ENCODE data around the gene HAUS7.

HAUS7 gene

DNA sequence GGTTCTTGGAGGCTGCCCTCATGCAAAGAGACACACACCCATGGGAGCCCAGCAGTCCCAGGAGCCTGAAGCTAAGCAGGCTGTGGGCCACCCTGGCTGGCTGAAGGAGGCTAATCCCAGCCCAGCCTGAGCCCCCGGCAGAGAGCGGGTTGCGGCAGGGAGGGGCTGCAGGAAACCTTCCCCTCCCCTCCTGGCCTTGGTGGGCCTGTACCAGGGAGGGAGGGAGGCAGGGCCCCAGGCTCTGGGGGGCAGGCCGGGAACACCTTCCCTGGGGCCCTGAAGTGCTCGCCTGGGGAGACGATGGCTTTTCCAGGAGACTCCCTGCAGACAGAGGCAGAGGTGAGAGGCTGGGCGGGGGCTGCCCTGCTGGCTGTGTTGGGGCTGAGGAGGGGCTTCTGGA is 28.1 kb upstream of the HAUS7 start:
- no peak for DNase-seq

DNA sequence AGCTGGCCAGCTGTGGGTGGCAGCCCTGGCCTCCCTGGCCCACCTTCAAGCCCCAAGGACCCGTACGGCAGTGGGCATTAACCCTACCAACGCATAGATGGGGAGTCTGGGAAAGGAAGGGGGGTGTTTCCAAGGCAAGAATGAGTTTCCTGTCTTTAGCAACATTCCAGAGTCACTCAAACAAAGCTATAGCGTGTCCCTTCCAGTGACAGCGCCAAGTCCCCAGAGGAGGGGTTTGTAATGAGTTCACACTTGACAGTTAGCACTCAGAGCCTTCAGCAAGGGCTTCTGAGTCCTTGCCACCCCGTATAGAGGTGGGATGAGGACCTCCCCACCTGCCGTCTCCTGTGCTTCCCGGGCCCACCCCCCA is 26.2 kb upstream of the HAUS7 start:
- DNase-seq: no peak

DNA sequence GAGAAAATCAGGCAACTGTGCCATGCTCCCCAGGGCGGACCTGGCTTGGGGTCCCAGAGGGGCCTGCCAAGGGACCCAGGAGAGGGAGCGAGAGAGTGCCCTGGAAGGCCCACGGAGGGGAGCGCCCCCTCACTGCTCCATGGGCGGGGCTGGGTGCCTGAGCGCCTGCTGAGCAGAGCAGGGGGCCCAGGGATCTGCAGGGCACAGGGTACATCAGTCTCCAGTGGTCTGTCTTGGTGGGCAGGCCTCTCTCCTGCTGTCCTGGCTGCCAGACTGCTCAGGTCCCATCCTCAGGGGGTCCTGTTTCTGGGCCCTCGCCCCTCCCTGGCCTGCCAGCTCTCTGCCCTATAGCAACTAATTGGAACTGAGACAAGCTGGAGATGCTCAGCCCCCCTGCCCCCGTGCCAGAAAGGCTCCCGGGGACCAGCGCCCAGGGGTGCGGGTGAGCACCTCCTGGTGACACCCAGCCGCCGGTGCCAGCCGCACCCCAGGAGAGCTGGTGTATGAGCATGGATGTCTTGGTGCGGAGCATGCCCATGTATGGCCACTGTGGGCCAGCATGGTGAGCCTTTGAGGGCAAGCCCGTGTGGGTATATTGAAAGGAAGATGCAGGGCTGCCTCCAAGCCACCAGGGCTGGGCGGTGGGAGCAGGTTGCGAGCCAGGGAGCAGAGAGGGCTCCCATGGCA is 25.7 kb upstream of the HAUS7 start:
- DNase-seq: no peak

DNA sequence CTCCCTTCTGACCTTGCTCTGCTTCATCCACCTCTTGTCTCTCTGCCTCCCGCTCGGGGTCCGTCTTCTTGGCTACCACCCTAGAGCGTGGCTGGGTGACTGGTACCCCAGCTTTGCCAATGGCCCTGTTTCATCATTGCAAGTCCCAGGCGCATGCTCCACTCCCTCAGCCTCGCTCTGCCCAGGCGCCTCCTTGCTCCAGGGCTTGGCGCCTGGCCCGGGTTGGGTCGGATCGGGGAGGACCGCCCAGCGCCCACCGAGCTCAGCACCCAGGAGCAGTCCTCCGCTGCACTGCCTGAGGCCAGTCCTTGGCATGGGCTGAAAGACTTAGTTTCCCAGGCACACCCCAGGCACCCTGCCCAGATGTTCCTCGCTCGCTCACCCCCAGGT is 25.0 kb upstream of the HAUS7 start:
- DNase-seq: no peak

DNA sequence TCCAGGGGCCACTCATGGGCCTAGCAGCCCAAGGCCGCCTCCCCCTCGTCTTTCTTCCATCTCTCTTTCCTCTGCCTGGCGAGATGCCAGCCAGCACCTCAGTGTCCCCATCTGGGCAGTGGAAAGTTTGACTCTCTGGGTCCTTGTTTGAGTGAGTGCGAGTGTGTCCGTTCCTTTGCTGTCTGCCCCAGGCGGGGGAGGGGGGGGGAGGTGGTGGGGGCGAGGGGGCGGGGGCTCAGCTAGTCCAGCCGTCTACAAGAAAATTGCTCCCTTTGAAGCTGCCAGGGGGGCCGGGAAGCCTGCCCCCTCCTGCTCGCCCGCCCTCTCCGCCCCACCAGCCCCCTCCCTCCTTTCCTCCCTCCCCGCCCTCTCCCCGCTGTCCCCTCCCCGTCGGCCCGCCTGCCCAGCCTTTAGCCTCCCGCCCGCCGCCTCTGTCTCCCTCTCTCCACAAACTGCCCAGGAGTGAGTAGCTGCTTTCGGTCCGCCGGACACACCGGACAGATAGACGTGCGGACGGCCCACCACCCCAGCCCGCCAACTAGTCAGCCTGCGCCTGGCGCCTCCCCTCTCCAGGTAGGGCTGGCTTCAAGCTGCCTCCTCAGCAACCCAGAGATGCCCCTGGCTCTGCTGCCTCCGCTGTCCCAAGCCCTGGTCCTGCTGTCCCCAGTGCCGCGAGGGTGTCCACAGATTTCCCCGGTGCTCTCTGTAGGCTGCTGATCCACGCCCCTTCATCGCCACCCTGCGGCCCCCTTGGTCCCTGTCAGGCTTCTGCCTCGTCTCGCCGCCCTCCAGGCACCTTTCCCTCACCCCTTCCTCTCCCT is 24.4 kb upstream of the HAUS7 start, which contains the start of gene BGN:
Gene BGN, plus strand, starts transcription at position 440 of the 821 bp plus-strand sequence. CDS start 9,652 bp downstream, outside the sequence.
- no peak for DNase-seq

DNA sequence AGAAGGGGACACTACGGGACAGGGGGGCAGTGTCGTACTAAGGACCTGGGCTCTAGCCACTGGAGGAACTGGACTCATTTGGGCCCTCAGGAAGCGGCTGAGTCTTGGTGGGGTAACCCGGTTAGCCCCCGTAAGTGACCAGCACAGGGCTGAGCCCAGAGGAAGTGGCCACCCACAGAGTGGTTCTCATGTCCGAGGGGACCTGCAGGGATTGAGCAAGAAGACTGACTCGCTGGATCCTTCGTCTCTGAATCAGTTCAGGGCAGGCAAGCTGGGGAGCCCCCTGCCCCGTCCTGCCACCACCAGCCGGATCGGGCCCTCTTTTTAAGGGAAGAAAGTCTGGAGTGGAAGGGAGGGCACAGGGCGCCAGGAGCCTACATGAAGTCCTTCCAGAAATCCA is 23.7 kb upstream of the HAUS7 start:
- no peak for DNase-seq

DNA sequence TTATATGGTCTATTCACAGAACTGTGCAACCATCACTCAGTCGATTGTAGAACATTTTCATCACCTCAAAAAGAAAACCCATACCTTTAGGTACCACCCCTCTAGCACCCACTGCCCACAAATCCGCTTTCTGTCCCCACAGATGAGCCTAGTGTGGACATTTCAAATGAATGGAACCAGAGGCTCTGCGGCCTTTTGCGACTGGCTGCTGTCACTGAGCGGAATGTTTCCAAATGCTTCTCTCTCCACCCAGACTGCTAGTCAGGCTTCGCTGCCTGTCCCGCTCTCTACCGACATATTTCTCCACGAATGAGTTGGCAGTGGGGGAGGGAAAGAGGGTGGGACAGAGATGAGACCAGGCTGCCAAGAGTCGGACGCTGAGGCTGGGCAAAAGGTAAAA is 22.7 kb upstream of the HAUS7 start:
- DNase-seq: no peak

DNA sequence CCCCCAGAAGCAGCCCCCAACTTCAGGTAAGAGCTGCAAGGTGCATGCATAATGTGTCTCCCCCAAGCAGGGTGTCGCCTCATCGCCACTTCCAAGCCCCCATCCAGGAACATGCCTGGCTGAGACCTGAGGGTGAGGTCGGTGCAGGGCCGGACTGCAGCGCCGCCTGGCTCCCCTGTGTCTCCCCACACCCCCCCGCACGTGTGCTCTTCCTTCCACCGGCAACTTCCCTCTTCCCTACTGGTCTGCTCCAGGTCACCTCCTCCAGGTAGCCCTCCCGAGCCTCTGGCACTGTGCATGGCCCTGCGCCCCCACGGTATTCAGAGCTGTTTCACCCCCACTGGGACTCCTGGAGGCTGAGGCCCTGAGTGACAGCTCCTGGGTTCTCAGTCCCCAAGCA is 22.2 kb upstream of the HAUS7 start:
- DNase-seq: no peak

DNA sequence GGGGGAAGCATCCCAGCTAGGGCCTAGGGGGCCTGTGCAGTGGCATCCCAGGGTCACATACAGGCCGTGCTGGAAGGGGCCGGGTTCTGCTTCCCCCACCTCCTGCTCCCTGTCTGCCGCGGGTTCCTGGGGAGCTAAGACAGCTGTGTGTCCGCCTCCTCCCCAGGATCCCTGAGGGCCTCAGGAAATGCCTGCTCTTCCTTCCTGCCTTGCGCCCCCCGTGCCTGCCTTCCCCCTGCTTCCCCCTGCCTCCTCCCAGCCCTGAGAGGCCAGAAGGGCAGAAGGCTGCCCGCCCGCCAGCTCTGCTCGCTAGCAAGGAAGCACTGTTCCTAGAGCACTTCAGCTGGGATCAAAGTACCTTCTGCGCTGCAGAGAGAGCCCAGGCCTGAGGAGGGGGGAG is 21.5 kb upstream of the HAUS7 start:
- no peak for DNase-seq

DNA sequence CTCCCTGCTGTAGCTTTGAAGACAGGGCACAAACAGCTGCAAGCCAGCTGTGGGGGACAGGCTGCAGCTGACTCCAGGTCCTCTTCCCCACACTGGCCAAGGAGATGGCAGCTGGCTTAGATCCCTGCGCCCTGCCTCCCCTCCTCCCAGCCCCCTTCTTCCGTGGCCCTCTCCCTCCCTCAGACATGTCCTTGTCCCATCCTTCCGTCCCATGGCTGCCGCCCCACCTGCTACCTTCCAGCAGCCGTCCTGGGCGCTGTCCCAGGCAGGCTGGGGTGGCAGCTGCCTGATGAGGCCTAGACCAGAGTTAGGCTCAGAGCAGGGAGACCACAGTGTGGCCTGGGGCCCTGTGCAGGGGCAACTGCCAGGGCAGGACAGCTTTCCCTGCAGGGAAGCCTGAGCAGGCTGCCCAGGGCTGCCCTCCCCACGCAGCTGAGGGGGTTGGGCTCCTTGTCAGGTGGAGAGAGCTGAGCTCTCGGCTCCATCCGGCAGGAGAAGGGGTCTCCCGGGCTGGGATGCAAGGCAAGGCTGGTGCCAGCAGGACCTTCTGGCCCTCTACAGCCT is 21.1 kb upstream of the HAUS7 start:
- DNase-seq: no peak

DNA sequence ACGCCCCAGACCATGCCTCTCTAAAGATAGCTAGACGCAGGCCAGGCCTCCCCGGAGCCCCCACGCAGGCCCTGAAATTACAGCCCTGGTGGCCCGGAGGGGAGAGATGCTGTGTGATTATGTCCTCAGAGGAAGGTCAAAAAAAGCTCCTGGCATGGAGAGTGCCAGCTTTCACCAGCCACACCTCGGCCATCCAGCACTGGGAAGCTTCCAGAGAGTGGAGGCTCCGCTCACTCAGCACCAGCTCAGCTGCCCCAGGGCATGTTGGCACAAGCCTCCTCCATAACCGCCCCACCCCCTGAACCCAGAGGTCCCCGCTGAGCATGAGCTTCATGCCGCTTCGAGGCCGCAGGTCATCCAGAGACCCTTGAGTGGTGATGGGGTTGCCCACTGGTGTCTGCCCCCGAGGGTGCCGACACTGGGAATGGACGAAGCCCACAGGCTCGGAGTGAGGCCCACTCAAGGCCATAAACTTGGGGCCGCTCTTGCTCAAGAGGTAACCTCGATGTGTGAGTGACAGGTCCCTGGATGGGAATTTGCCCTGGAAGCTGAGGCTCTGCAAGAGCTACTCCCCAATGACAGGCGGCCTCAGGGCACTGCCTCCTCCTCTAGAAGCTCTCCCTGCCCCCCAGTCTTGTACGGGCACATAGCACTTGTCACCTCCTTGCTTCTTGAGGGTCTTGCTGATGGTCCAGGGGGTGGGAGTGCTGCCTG is 20.0 kb upstream of the HAUS7 start:
- no peak for DNase-seq

DNA sequence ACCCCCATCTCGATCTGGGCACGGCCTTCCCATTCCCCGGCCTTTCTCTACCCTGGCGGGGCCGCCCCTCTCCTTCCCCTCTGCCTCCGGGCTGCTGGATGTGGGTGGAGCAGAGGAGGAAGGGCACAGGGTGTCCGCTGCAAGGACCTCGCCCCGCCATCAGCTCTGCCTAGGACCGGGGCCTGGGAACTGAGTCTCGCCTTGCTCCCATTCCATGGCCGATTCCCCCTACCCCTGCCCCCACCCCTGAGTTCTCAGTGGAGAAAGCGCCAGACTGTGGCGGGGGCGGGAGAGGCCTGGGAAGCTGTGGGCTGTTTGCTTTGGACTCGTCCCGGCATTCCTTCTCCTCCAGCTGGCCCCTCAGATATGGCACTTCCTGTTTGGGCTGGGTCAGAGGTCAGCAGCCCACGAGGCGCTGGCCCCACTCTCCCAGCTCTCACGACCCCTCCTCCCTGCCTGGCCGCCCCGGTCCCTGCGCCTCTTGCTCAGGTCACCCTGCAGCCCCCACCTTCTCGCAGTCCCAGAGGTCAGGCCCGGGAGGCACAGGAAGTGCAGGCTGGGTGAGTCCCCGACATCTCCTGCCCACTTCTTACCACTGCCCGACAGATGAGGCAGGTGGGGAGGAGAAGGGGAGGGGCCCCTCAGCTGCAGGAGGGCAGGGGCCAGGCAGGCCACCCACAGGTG is 18.0 kb upstream of the HAUS7 start:
- DNase-seq: no peak

DNA sequence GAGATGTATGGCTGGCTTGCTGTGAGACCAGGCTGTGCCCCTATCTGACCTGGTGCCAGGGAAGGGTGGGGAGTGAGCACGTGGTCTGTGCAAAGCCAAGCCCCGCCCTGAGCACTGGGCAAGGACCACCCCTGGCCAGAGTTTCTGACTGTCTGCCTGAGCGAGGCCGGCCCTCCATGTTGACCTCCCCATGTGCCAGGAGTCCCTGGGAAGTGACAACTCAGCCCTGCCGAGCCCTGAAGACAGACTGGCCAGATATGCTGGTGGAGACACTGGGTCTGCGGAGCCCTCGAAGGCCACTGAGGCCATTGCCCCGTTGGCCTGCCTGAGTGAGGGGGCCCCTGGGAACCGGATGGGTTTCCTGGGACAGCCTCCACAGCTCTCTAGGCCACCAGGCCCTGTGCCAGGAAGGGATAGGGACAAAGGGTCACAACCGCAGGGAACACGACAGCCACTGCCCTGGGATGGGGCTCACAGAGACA is 17.3 kb upstream of the HAUS7 start:
- DNase-seq: no peak

DNA sequence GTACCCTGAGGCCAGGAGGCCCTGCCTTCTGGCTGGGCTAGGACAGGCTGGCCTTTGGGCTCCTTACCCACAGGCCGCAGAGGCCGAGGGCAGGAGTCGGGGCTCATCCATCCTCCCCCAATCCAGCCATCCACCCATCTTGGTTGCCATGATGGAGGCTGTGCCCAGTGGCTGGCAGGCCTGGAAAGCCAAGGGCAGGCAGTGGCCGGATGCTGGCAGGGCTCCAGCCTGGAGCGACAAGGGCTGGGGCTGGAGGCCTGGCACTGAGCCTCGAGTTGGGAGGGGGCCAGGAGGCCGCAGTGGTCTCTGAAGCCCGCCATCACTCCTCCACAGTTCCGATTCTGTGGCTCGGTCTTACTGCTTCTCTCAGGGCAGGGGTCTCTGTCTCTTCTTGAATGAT is 15.8 kb upstream of the HAUS7 start:
- no peak for DNase-seq

DNA sequence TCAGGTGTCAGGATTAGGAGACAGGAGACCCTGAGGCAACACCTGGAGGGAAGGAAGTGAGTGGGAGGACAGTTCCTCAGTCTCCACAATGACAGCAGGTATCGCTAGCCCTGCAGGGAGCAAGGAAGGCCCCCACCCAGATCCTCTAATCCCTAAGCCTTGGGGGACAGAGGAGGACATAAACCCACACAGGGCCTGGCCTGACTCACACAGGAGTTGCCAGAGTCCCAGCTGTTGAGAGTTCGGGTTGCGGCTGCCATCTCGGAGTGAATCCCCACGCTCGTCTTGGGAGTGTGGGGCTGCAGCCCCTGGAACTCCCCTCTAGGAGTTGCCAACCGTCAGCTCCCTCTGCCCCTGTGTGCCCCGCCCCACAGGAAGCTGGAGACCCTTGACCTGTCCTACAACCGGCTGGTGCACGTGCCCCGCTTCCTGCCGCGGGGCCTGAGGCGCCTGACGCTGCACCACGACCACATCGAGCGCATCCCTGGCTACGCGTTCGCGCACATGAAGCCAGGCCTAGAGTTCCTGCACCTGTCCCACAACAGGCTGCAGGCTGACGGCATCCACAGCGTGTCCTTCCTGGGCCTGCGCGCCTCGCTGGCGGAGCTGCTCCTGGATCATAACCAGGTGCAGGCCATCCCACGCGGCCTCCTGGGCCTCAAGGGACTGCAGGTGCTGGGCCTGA is 15.2 kb upstream of the HAUS7 start:
- no peak for DNase-seq

DNA sequence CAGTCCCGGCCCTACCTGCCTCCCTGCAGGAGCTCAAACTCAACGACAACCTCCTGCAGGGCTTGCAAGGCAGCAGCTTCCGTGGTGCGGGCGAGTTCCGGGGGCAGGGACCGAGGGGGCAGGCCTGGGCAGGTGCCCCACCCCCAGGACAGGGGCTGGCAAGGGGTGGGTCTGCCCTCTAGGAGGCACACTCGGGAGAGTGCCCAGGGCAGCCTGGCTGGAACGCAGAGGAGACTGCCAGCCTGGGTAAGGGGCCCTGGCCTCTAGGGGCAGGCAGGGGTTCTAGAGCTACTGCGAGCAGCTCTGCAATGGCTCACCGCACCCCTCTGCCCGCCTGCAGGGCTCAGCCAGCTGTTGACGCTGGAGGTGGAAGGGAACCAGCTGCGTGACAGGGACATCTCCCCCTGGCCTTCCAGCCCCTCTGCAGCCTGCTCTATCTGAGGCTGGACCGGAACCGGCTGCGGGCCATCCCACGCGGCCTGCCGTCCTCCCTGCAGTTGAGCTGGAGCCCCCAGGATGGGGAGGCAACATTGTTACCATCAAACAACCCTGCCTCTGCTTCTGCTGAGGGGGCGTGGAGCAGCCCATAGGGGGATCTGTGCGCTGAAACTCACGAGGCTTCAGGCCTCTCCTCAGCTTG is 12.1 kb upstream of the HAUS7 start:
- no peak for DNase-seq

DNA sequence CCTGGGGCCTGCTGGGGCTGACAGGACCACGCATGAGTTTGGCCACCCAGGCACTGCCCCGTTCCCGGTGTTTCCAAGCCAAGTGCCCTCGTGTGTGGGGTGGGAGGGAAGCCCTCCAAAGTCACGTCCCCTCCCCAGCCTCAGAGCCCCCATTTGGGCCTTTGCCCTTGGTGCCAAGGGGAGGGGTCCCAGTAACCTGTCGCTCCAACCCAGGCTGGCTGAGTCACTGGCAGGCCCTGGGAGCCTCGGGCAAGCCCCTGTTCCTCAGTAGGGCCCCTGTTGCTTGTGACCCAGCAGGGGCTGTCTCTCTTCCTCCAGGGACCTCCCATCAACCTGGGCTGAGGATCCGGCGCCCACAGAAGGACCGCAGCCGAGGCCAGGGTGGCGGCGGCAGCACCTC is 10.7 kb upstream of the HAUS7 start:
- no peak for DNase-seq

DNA sequence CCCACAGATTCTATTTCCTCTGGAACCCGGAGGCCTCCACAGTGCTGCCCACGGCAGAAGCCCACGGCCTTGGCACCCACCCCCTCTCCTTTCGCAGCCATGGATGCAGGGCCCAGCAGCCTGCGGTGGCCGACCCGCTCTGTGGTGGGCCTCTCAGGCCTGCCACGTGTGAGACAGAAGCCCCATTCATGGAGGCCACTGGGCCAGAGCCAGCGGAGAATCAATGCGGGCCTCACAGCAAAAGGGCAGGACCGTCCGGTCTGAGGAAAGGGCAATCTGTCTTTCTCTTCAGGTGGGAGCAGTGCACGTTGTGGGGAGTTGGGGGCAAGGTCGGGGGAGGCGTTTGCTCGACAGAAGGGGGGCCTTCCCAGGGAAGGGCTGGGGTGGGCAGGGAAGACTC is 8.4 kb upstream of the HAUS7 start:
- DNase-seq: no peak

DNA sequence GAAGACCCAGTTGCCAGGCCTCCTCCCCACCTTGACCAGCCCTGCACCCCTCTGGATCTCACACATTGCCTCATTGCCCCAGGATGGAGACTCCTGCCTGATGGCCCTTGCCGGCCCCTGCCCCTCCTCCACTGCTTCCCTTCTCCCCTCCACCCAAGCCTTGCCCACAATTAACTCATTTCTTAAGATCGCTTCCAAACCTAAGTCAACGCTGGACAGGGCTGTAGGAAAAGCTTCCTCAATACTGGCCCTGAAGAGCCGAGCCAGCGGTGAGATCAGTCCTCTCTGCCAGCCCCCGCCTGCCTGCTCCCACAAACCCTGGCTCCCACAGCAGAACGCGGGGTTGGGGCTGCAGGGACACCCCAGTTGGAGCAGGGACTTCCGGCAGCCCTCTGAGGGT is 7.5 kb upstream of the HAUS7 start:
- no peak for DNase-seq

DNA sequence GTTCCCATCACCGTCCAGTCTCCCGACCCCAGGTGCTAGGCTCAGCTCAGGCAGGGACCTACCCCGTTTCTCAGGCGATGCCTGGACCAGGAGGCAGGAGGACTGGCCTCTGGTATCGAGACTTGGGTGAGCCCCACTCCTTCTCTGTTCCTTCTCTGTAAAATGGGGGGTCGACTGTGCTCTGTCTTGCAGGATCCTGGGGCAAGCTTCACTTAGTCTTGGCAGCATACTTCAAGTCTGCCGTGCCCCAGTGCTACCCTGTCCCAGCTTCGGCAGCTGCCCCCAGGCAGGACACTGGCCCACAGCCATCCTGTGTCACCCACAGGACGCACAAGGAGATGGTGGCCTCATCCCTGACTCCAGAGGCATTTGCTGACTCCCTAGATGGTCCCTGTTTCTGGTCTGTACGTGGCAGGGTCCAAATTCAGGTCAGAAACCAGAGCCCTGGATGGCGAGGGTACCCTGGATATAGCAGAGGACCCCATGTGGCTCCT is 7.0 kb upstream of the HAUS7 start:
- DNase-seq: no peak

DNA sequence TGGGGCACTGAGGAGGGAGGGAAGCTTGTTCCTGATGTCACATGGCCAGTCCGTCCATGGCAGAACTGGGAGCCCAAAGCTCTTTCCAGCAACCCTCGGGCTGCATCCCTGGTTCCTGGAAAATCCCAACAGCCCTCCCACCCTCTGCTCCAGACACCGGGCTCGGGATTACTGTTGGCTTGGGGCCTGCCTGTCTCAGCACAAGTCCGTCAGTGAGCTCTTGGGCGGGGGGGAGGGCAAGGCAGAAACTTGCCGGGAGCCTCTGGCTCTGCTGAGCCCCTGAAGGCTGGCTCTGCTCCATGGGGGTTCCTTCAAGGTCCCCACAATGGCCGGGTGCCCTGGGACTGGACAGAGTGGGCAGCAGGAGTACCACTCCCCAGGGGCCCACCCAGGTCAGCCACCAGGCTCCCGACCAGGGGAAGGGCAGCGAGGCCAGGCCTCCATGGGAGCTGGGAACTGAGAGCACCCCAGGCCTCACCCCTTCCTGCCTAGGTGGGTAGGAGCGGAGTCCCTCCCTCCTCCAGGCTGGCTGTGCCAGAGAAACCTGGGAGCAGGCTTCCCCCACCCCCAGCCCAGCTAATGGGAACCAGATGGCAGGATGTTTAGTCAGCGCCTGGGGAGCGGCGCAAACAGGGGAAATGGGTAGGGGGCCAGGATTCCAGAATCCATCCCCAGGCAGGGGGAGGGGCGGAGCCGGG is 6.4 kb upstream of the HAUS7 start:
- no peak for DNase-seq

Measured in SHP77 (cell line).